K562 (cell line): ENCODE results near the gene CPE. TPM values are rescaled to one million over a fixed set of nuclear protein-coding genes. Genes with fewer than 3 reads are reported as not detected.
A peak's percentile ranks its signal among the peaks of the same experiment; 100 is the strongest.

Experiments used
- ATAC-seq: fragments of 200-7000 bp; cut with Tn5 transposase; 3 replicates; pipeline ENCODE4 v1.9.1; 2020; ENCODE audit warnings: moderate library complexity
- BruUV-seq: library from RNA; stranded (reverse); fragments of 400-500 nt; replicated peaks from 2 replicates; lab custom pipeline; 2021; lab: Mats Ljungman, UMichigan
- CTCF ChIA-PET: fragments of 300-600 bp; formaldehyde crosslinking; extraction: SDS; loops from one replicate; lab custom pipeline; 2021; ENCODE audit warnings: low intra/inter-chr PET ratio; lab: Yijun Ruan, JAX
- POLR2A ChIA-PET: fragments of 300-600, 350-650 bp; sonication (Branson Sonifier 250); formaldehyde crosslinking; extraction: SDS; loops from one replicate; lab custom pipeline; 2021; ENCODE audit warnings: antibody characterized with exemption, inconsistent platforms; lab: Yijun Ruan, JAX
- DNase-seq, 4 experiments: peaks; one replicate each; pipeline versions ENCODE4 v3.0.0 to v3.0.0-alpha.2; 2011 to 2018; ENCODE audit warnings: low spot score in 3 of 4, mixed read lengths in 3 of 4; ENCODE audit errors: extremely low read depth in 1 of 4
- FAIRE-seq: peaks from 2 replicates; lab custom pipeline; 2011; peaks lifted over from hg19 to GRCh38; lab: Jason Lieb, UNC
- H2AFZ ChIP-seq: 2 replicates; pipeline ENCODE4 v1.6.0; 2011; ENCODE audit warnings: low read depth, low read length, control low read depth, inconsistent platforms
- H3K27ac ChIP-seq: fragments of 200-600 bp; 3 replicates; pipeline ENCODE4 v1.8.0; 2011; ENCODE audit warnings: low read depth, mild to moderate bottlenecking, control low read depth, inconsistent platforms, low read length, moderate library complexity, mixed read lengths; ENCODE audit errors: extremely low read depth
- H3K27me3 ChIP-seq, 2 experiments: fragments of 300-600 bp in 1 of 2; 2 replicates in 1 of 2; 3 replicates in 1 of 2; pipeline versions ENCODE4 v1.6.0 to v1.8.0; 2011; ENCODE audit warnings: inconsistent platforms in 2 of 2, low read length in 2 of 2, mild to moderate bottlenecking in 1 of 2, mixed read lengths in 1 of 2, moderate library complexity in 1 of 2; ENCODE audit not compliant: control insufficient read depth in 2 of 2, insufficient read depth in 2 of 2
- H3K36me3 ChIP-seq: fragments of 300-600 bp; 3 replicates; pipeline ENCODE4 v1.8.0; 2011; ENCODE audit warnings: mild to moderate bottlenecking, low read length, inconsistent platforms; ENCODE audit not compliant: control insufficient read depth, insufficient read depth
- H3K4me1 ChIP-seq, 2 experiments: fragments of 200-600 bp in 1 of 2; replicated peaks in 1 of 2; 2 replicates in 1 of 2; 3 replicates in 1 of 2; pipeline versions ENCODE4 v1.5.1 to v1.8.0; 2011; ENCODE audit warnings: inconsistent platforms in 2 of 2, low read length in 2 of 2, mild to moderate bottlenecking in 1 of 2, mixed read lengths in 1 of 2, moderate library complexity in 1 of 2; ENCODE audit not compliant: control insufficient read depth in 2 of 2, insufficient read depth in 2 of 2
- H3K4me2 ChIP-seq: 2 replicates; pipeline ENCODE4 v1.6.1; 2011; ENCODE audit warnings: low read length, control low read depth, inconsistent platforms, mixed read lengths; ENCODE audit not compliant: insufficient read depth
- H3K4me3 ChIP-seq: fragments of 200-600 bp; sonication (generic), shearing (Covaris generic); 2 replicates; pipeline ENCODE4 v1.5.1; 2016; ENCODE audit warnings: control low read depth, inconsistent platforms
- H3K79me2 ChIP-seq: fragments of 200-600 bp; 3 replicates; pipeline ENCODE4 v1.8.0; 2011; ENCODE audit warnings: low read length, inconsistent platforms; ENCODE audit not compliant: control insufficient read depth, insufficient read depth
- H3K9ac ChIP-seq, 2 experiments: 2 replicates each; pipeline versions ENCODE4 v1.6.0 to v1.6.1; 2011; ENCODE audit warnings: low read depth in 2 of 2, low read length in 2 of 2, control low read depth in 1 of 2, inconsistent platforms in 1 of 2, mild to moderate bottlenecking in 1 of 2, mixed read lengths in 1 of 2; ENCODE audit not compliant: insufficient read depth in 1 of 2
- H3K9me1 ChIP-seq: one replicate; pipeline ENCODE4 v1.6.0; 2011; ENCODE audit warnings: inconsistent platforms, mild to moderate bottlenecking, low read length, moderate library complexity; ENCODE audit not compliant: control insufficient read depth, insufficient read depth
- H3K9me3 ChIP-seq: replicated peaks from 2 replicates; pipeline ENCODE4 v1.5.1; 2011; ENCODE audit warnings: low read depth, low read length, inconsistent platforms; ENCODE audit not compliant: control insufficient read depth, insufficient read depth
- H4K20me1 ChIP-seq: replicated peaks from 2 replicates; pipeline ENCODE4 v1.6.1; 2011; ENCODE audit warnings: low read length, inconsistent platforms, mixed read lengths; ENCODE audit not compliant: control insufficient read depth, insufficient read depth
- CCNT2 ChIP-seq: IDR thresholded peaks from 2 replicates; pipeline ENCODE4 v1.6.1; 2011; ENCODE audit warnings: borderline replicate concordance, low read depth, mild to moderate bottlenecking, moderate library complexity, mixed read lengths, low read length; ENCODE audit not compliant: insufficient read length; ENCODE audit errors: extremely low read depth
- CTBP1 ChIP-seq: fragments of 450-650 bp; IDR thresholded peaks from 2 replicates; pipeline ENCODE4 v1.6.1; 2016; ENCODE audit warnings: borderline replicate concordance
- CTCF ChIP-seq, 3 experiments: IDR thresholded peaks in 2 of 3; conservative IDR thresholded peaks in 1 of 3; 2 replicates each; pipeline ENCODE4 v1.5.1; 2011 to 2012; ENCODE audit warnings: low read length in 3 of 3, mild to moderate bottlenecking in 3 of 3, control low read depth in 2 of 3, improper control_type of control experiment in 1 of 3, inconsistent platforms in 1 of 3, low read depth in 1 of 3, mixed read lengths in 1 of 3, moderate library complexity in 1 of 3; ENCODE audit not compliant: insufficient read depth in 2 of 3
- HDAC6 ChIP-seq: IDR thresholded peaks from 2 replicates; pipeline ENCODE4 v1.6.1; 2012; ENCODE audit warnings: low read depth, mild to moderate bottlenecking, control low read depth, inconsistent platforms, low read length, moderate library complexity
- HEY1 ChIP-seq: fragments of 250-450 bp; sonication (Bioruptor Pico); IDR thresholded peaks from 2 replicates; pipeline ENCODE4 v1.5.0; 2020; ENCODE audit warnings: mild to moderate bottlenecking, moderate library complexity, borderline replicate concordance
- NR4A1 ChIP-seq, 2 experiments: fragments of 250-450 bp in 1 of 2; fragments of 450-650 bp in 1 of 2; sonication (Bioruptor Pico) in 1 of 2; IDR thresholded peaks; 2 replicates each; pipeline versions ENCODE4 v1.4.0 to v1.6.1; 2016 to 2020; ENCODE audit warnings: mild to moderate bottlenecking in 2 of 2, missing compliant biosample characterization in 1 of 2, missing genetic modification characterization in 1 of 2, moderate library complexity in 1 of 2
- POLR3G ChIP-seq: IDR thresholded peaks from 2 replicates; pipeline ENCODE4 v1.6.1; 2011; ENCODE audit not compliant: insufficient read length, insufficient replicate concordance; ENCODE audit errors: extremely low read depth
- THRAP3 ChIP-seq: fragments of 450-650 bp; IDR thresholded peaks from 2 replicates; pipeline ENCODE4 v1.6.1; 2016; ENCODE audit warnings: mild to moderate bottlenecking, inconsistent platforms, borderline replicate concordance
- WHSC1 ChIP-seq: IDR thresholded peaks from one replicate; pipeline ENCODE4 v1.6.1; 2012; ENCODE audit warnings: low read length, control low read depth, inconsistent platforms
- ZBED1 ChIP-seq: IDR thresholded peaks from 2 replicates; pipeline ENCODE4 v1.6.1; 2014
- ZNF274 ChIP-seq: IDR thresholded peaks from 2 replicates; pipeline ENCODE4 v1.6.1; 2011; ENCODE audit warnings: low read depth, mild to moderate bottlenecking, low read length, moderate library complexity, borderline replicate concordance
- ZNF609 ChIP-seq: sonication (generic); formaldehyde crosslinking; IDR thresholded peaks from 2 replicates; pipeline ENCODE4 v1.8.1; 2023; ENCODE audit warnings: missing genetic modification reagents, mild to moderate bottlenecking, borderline replicate concordance
- ZNF766 ChIP-seq: fragments of 200-800 bp; sonication (Bioruptor generic); conservative IDR thresholded peaks from 2 replicates; pipeline ENCODE4 v1.6.1; 2016; ENCODE audit warnings: missing genetic modification characterization, missing compliant biosample characterization
- ZNF77 ChIP-seq: fragments of 250-450 bp; sonication (Bioruptor Pico); IDR thresholded peaks from 2 replicates; pipeline ENCODE4 v1.5.0; 2020
- WGBS: fragments of 100-300 bp; shearing (Covaris generic); methylation state at CpG from one replicate; pipeline ENCODE4 v1.1.6; 2016; ENCODE audit warnings: low coverage, mixed read lengths; ENCODE audit not compliant: insufficient coverage; ENCODE audit errors: missing lambda C conversion rate; 5-methylcytosine and 5-hydroxymethylcytosine counted together
- in situ Hi-C: fragments of 300-500 bp; cut with MboI; formaldehyde crosslinking; loops from 4 replicates; pipeline ENCODE4 v1.15.0; 2018; ENCODE audit warnings: inconsistent platforms, mixed read lengths
- intact Hi-C: fragments of 100-400 bp; cut with micrococcal nuclease; formaldehyde crosslinking; loops from 2 replicates; pipeline ENCODE4 v1.14.2; 2022
- polyA plus RNA-seq, 8 experiments: library from polyadenylated mRNA; depleted of rRNA in 4 of 8; stranded (reverse) in 5 of 8; unstranded in 3 of 8; fragments of >200 nt; fragmentation: Nextera tagmentation in 2 of 8; fragmentation: Illumina TruSeq in 1 of 8; extraction: Ambion mirVana in 2 of 8; extraction: Trizol in 1 of 8; gene quantifications; 2 replicates each; pipeline versions ENCODE4 v1.2.1 to v1.2.3, GENCODE V29; 2011 to 2014; ENCODE audit warnings: inconsistent platforms in 1 of 8, missing spikeins in 1 of 8
- total RNA-seq, 7 experiments: library from RNA; depleted of rRNA in 6 of 7; stranded (reverse); fragments of >200 nt in 6 of 7; fragmentation: Illumina TruSeq in 2 of 7; extraction: Trizol in 2 of 7; gene quantifications; 2 replicates each; pipeline versions ENCODE4 v1.2.1 to v1.2.3, GENCODE V29; 2011 to 2021; ENCODE audit warnings: low replicate concordance in 1 of 7

The CPE gene
- total and polyA plus RNA-seq, 9 of the 15 experiments (the other 6 are each of a cell fraction or from before 2014, with no cell fraction given), result 0.04 to 0.16 (median 0.06) TPM; not detected in 4

- 60% methylated on average over 13 of the region's 13 CpGs for WGBS
- intact Hi-C loops, result loop anchor here (5.0 kb wide), 1 partner anchor 211 kb away; no protein-coding TSS in a partner anchor
- TF ChIP-seq CTBP1 (peak; percentile 26; the same call in 1 of the 2 replicates), NR4A1 (CRISPR knock-in tag; IDR thresholded peaks at IDR 0.05) (no peak), NR4A1 (tag; IDR thresholded peaks at IDR 0.05) (no peak), CTCF (IDR thresholded peaks at IDR 0.05 in 2 of 3, conservative IDR thresholded peaks at IDR 0.05 in 1 of 3; ENCODE audit: insufficient read depth in 2 of 3, low read depth in 1 of 3, low read length in 3 of 3) (peak in 2 of 3 experiments; percentile 24 to 25; a peak in 2 of 6 replicates), ZNF766 (CRISPR knock-in tag) (no peak), ZNF609 (CRISPR knock-in tag) (no peak), THRAP3 (no peak; the same call in 1 of the 2 replicates), WHSC1 (no peak), HDAC6 (no peak), ZNF274 (no peak), ZBED1 (0 out of 2 replicates have a peak, but pooled peaks have one; percentile 40), HEY1 (CRISPR knock-in tag) (no peak), ZNF77 (CRISPR knock-in tag) (no peak), CCNT2 (peak; percentile 46), POLR3G (no peak)
These were observed 35.2 kb upstream of the CPE start for GRCh38 chr4:165343353-165344191.

More at GRCh38 chr4:165343353-165344191, 35.2 kb upstream of the CPE start:
- Histone ChIP-seq H3K9ac (no peak overlapping the region), H2AFZ (no peak overlapping the region), H3K9me3 (no peaks in the 10 kb centered on the region), H3K4me3 (no peak overlapping the region), H4K20me1 (peaks cover 10% of the 10 kb centered on the region), H3K79me2 (no peaks in the 10 kb centered on the region; the same call in 2 of the 3 replicates), H3K4me1 (peaks cover 0 to 8% of the 10 kb centered on the region in 2 experiments; a peak in 2 of 5 replicates), H3K9me1 (no peaks in the 10 kb centered on the region), H3K27me3 (no peaks in the 10 kb centered on the region), H3K4me2 (no peak overlapping the region), H3K36me3 (peaks cover 50% of the 10 kb centered on the region), H3K27ac (no peak overlapping the region)
- ChIA-PET CTCF (no interaction called here), POLR2A (interaction anchor here (1.0 to 1.5 kb wide), 5 partner anchors 8 to 231 kb away, joined by 3 to 5 read pairs (median 3); partner anchors contain the start of gene TMEM192)
- no peak for FAIRE-seq
- ATAC-seq, result no peak
- no TSS peak for BruUV-seq
- DNase-seq, result no peak
- in situ Hi-C loops, result no loop called here
